ENCODE results near the gene RPL27A.

The RPL27A gene

DNA sequence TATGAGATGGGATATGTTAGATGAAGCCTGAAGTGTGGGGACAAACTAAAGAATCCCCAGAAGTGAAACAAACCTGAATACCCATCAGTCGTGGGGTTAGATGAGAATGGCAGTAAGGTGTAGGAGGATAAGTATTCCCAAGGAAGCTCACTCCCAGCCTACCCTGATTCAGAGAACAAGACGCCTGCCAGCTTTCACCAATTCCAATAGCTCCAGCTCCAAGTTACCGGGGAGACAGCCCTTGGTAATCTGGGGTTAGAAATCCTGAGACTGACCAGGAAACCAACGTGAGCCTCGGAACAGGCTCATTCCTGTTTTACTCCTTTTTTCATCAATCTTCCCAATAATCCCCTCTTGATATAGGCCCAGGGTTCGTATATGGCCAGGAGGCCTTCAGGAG lies 46.5 kb downstream of the RPL27A start:
- Histone ChIP-seq H3K27ac (ENCODE audit: low read depth, low read length) (no peak overlapping the region), H3K9me2 (replicated peaks; ENCODE audit: control insufficient read depth, low read length) (no peaks in the 10 kb centered on the region), H3K4me3 (ENCODE audit: low read length) (no peak overlapping the region), H3K79me2 (ENCODE audit: control insufficient read depth, low read length) (no peaks in the 10 kb centered on the region), H4K20me1 (ENCODE audit: control insufficient read depth, insufficient read depth, low read depth, low read length) (no peaks in the 10 kb centered on the region), H3K36me3 (ENCODE audit: control insufficient read depth, low read length) (no peaks in the 10 kb centered on the region), H3K9me3 (ENCODE audit: control insufficient read depth, insufficient read depth, low read length) (no peaks in the 10 kb centered on the region), H3F3A (ENCODE audit: control insufficient read depth, insufficient read depth) (no peaks in the 10 kb centered on the region), H3K4me2 (ENCODE audit: low read length) (no peak overlapping the region), H3K4me1 (ENCODE audit: control insufficient read depth, low read length) (peaks cover 19% of the 10 kb centered on the region), H3K27me3 (ENCODE audit: control insufficient read depth, low read length) (no peaks in the 10 kb centered on the region; the same call in 1 of the 2 replicates)
- no peak for TF ChIP-seq EZH2phosphoT487 (IDR thresholded peaks at IDR 0.05; ENCODE audit: borderline replicate concordance, low read length)
- TF ChIP-seq, protein P1, sequence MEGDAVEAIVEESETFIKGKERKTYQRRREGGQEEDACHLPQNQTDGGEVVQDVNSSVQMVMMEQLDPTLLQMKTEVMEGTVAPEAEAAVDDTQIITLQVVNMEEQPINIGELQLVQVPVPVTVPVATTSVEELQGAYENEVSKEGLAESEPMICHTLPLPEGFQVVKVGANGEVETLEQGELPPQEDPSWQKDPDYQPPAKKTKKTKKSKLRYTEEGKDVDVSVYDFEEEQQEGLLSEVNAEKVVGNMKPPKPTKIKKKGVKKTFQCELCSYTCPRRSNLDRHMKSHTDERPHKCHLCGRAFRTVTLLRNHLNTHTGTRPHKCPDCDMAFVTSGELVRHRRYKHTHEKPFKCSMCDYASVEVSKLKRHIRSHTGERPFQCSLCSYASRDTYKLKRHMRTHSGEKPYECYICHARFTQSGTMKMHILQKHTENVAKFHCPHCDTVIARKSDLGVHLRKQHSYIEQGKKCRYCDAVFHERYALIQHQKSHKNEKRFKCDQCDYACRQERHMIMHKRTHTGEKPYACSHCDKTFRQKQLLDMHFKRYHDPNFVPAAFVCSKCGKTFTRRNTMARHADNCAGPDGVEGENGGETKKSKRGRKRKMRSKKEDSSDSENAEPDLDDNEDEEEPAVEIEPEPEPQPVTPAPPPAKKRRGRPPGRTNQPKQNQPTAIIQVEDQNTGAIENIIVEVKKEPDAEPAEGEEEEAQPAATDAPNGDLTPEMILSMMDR (IDR thresholded peaks at IDR 0.05; ENCODE audit: low read depth, low read length, poor library complexity, severe bottlenecking): no peak

DNA sequence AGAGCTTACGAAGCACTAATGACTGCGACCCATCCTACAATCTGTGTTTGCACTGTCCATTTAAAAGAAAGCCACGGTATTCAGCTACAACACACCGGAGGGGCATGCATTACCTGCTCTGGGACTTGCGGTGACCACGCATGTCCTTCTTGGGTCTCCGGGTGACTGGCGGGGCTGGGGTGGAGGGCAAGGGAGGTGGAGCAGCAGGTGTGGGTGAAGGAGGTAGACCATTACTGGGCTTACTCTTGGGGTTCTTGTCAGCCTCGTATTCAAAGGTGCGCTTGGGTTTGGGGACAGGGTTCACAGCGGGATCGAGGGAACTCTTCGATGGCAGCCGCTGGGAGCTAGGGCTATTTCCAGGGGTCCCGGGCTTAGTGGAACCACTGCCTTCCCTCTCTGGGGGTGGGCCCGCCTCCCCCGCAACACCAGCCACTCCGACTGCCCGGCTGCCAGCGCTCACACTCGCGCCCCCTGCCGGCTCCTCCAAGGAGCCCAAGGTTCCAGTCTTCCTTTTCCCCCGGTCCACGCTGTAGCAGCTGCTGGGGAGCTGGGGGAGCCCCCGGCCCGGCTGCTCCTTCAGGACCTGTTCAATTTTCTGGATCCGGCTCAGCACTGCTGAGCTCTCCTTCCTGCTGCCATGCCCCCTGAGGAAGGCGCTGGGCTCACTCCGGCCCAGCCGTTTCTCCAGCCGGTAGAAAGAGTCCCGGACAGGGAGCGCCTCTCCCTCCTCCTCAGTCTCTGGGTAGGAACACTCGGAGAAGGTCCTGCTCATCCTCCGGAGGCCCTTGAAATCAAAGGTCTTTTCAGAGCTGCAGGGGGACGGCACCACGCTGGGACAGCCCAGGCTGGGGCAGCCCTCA lies 47.5 kb downstream of the RPL27A start:
- TF ChIP-seq EZH2phosphoT487 (IDR thresholded peaks at IDR 0.05; ENCODE audit: borderline replicate concordance, low read length): no peak
- TF ChIP-seq, protein P1 (IDR thresholded peaks at IDR 0.05; ENCODE audit: low read depth, low read length, poor library complexity, severe bottlenecking): no peak
- Histone ChIP-seq H3K4me1 (ENCODE audit: control insufficient read depth, low read length) (peaks cover 19% of the 10 kb centered on the region), H3K27ac (ENCODE audit: low read depth, low read length) (no peak overlapping the region), H3K4me2 (ENCODE audit: low read length) (no peak overlapping the region), H3F3A (ENCODE audit: control insufficient read depth, insufficient read depth) (no peaks in the 10 kb centered on the region), H3K36me3 (ENCODE audit: control insufficient read depth, low read length) (no peaks in the 10 kb centered on the region), H3K27me3 (ENCODE audit: control insufficient read depth, low read length) (no peaks in the 10 kb centered on the region; the same call in 1 of the 2 replicates), H3K79me2 (ENCODE audit: control insufficient read depth, low read length) (no peaks in the 10 kb centered on the region), H3K4me3 (ENCODE audit: low read length) (no peak overlapping the region), H3K9me3 (ENCODE audit: control insufficient read depth, insufficient read depth, low read length) (no peaks in the 10 kb centered on the region), H3K9me2 (replicated peaks; ENCODE audit: control insufficient read depth, low read length) (no peaks in the 10 kb centered on the region), H4K20me1 (ENCODE audit: control insufficient read depth, insufficient read depth, low read depth, low read length) (no peaks in the 10 kb centered on the region)

DNA sequence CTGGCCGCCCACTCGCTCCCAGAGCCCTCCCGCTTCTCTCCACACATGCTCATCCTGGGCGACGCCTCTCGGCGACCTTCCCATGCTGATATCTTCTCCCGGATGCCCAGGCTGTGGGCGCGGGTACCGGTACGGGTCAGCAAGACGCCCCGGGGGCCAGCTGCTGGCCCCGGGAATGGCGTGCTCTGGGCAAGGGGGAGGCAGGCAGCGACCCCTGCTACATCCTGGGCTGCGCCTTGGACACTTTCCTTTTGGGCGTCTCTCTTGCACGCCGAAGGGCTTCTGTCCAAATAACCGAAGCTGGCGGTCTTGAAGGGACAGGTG lies 48.1 kb downstream of the RPL27A start:
- H3K79me2 ChIP-seq (ENCODE audit: control insufficient read depth, low read length): no peaks in the 10 kb centered on the region
- H3K4me3 ChIP-seq (ENCODE audit: low read length): no peak overlapping the region
- no peaks in the 10 kb centered on the region; the same call in 1 of the 2 replicates for H3K27me3 ChIP-seq (ENCODE audit: control insufficient read depth, low read length)
- no peak overlapping the region for H3K27ac ChIP-seq (ENCODE audit: low read depth, low read length)
- H3K9me3 ChIP-seq (ENCODE audit: control insufficient read depth, insufficient read depth, low read length): no peaks in the 10 kb centered on the region
- H4K20me1 ChIP-seq (ENCODE audit: control insufficient read depth, insufficient read depth, low read depth, low read length): no peaks in the 10 kb centered on the region
- no peak for TF ChIP-seq EZH2phosphoT487 (IDR thresholded peaks at IDR 0.05; ENCODE audit: borderline replicate concordance, low read length)
- TF ChIP-seq, protein P1 (IDR thresholded peaks at IDR 0.05; ENCODE audit: low read depth, low read length, poor library complexity, severe bottlenecking): no peak
- H3F3A ChIP-seq (ENCODE audit: control insufficient read depth, insufficient read depth): no peaks in the 10 kb centered on the region
- no peaks in the 10 kb centered on the region for H3K36me3 ChIP-seq (ENCODE audit: control insufficient read depth, low read length)
- H3K4me1 ChIP-seq (ENCODE audit: control insufficient read depth, low read length): peaks cover 19% of the 10 kb centered on the region
- no peaks in the 10 kb centered on the region for H3K9me2 ChIP-seq (replicated peaks; ENCODE audit: control insufficient read depth, low read length)
- H3K4me2 ChIP-seq (ENCODE audit: low read length): no peak overlapping the region
